Measurements from ENCODE around the gene BEND6.
"Not testable (repeated sequence)": the region's sequence is repeated elsewhere in the genome, so short reads cannot be mapped to it uniquely, and the experiment has no call there.

The BEND6 gene

GRCh38 chr6:56977192-56977591 is 22.3 kb downstream of the BEND6 start:
- in situ Hi-C loops (cut with MboI; ENCODE audit: low sequenced_read_pairs): no loop called here

GRCh38 chr6:56978530-56978929 is 23.6 kb downstream of the BEND6 start:
- in situ Hi-C loops (cut with MboI; ENCODE audit: low sequenced_read_pairs): no loop called here

- in situ Hi-C loops (cut with MboI; ENCODE audit: low sequenced_read_pairs): no loop called here
These were observed 29.5 kb downstream of the BEND6 start for GRCh38 chr6:56984361-56984760.

- in situ Hi-C loops (cut with MboI; ENCODE audit: low sequenced_read_pairs): no loop called here
These were observed 30.0 kb downstream of the BEND6 start for GRCh38 chr6:56984884-56985283.

GRCh38 chr6:56986611-56987010 is 31.7 kb downstream of the BEND6 start:
- in situ Hi-C loops (cut with MboI; ENCODE audit: low sequenced_read_pairs): no loop called here

- in situ Hi-C loops (cut with MboI; ENCODE audit: low sequenced_read_pairs): no loop called here
These were observed 33.2 kb downstream of the BEND6 start for GRCh38 chr6:56988145-56988544.

GRCh38 chr6:56992036-56992435 is 37.1 kb downstream of the BEND6 start:
- in situ Hi-C loops (cut with MboI; ENCODE audit: low sequenced_read_pairs): no loop called here

GRCh38 chr6:56992703-56993102 is 37.8 kb downstream of the BEND6 start:
- in situ Hi-C loops (cut with MboI; ENCODE audit: low sequenced_read_pairs): no loop called here

- in situ Hi-C loops (cut with MboI; ENCODE audit: low sequenced_read_pairs): no loop called here
These were observed 40.5 kb downstream of the BEND6 start for GRCh38 chr6:56995347-56995902.

- in situ Hi-C loops (cut with MboI; ENCODE audit: low sequenced_read_pairs): no loop called here
These were observed 41.5 kb downstream of the BEND6 start for GRCh38 chr6:56996401-56996800.

- in situ Hi-C loops (cut with MboI; ENCODE audit: low sequenced_read_pairs): no loop called here
These were observed 44.1 kb downstream of the BEND6 start for GRCh38 chr6:56999049-56999448.

GRCh38 chr6:56999748-57000147 is 44.8 kb downstream of the BEND6 start:
- in situ Hi-C loops (cut with MboI; ENCODE audit: low sequenced_read_pairs): not testable (repeated sequence)

GRCh38 chr6:57002197-57002596 is 47.3 kb downstream of the BEND6 start:
- in situ Hi-C loops (cut with MboI; ENCODE audit: low sequenced_read_pairs): no loop called here

- in situ Hi-C loops (cut with MboI; ENCODE audit: low sequenced_read_pairs): no loop called here
These were observed 49.4 kb downstream of the BEND6 start for GRCh38 chr6:57004292-57004691.

- in situ Hi-C loops (cut with MboI; ENCODE audit: low sequenced_read_pairs): no loop called here
These were observed 51.2 kb downstream of the BEND6 start for GRCh38 chr6:57006101-57006500.

- in situ Hi-C loops (cut with MboI; ENCODE audit: low sequenced_read_pairs): not testable (repeated sequence)
These were observed 53.2 kb downstream of the BEND6 start for GRCh38 chr6:57008069-57008468.

- in situ Hi-C loops (cut with MboI; ENCODE audit: low sequenced_read_pairs): no loop called here
These were observed 58.6 kb downstream of the BEND6 start for GRCh38 chr6:57013521-57013926.

- in situ Hi-C loops (cut with MboI; ENCODE audit: low sequenced_read_pairs): no loop called here
These were observed 62.2 kb downstream of the BEND6 start for GRCh38 chr6:57017069-57017468.

- in situ Hi-C loops (cut with MboI; ENCODE audit: low sequenced_read_pairs): no loop called here
These were observed 62.9 kb downstream of the BEND6 start for GRCh38 chr6:57017841-57018240.

- in situ Hi-C loops (cut with MboI; ENCODE audit: low sequenced_read_pairs): no loop called here
These were observed 64.5 kb downstream of the BEND6 start for GRCh38 chr6:57019434-57019833.

- in situ Hi-C loops (cut with MboI; ENCODE audit: low sequenced_read_pairs): no loop called here
These were observed 66.3 kb downstream of the BEND6 start for GRCh38 chr6:57021086-57021720.

GRCh38 chr6:57024321-57024720 is 69.4 kb downstream of the BEND6 start:
- in situ Hi-C loops (cut with MboI; ENCODE audit: low sequenced_read_pairs): no loop called here

GRCh38 chr6:57024775-57025174 is 69.9 kb downstream of the BEND6 start:
- in situ Hi-C loops (cut with MboI; ENCODE audit: low sequenced_read_pairs): no loop called here

Measured in hTERT RPE-1 (cell line).